Measurements from ENCODE around the gene STEAP4. TPM values are rescaled to one million over a fixed set of nuclear protein-coding genes. Genes with fewer than 3 reads are reported as not detected.

Gene STEAP4
- total RNA-seq, 1 donor from 2014 or later = not detected

DNA sequence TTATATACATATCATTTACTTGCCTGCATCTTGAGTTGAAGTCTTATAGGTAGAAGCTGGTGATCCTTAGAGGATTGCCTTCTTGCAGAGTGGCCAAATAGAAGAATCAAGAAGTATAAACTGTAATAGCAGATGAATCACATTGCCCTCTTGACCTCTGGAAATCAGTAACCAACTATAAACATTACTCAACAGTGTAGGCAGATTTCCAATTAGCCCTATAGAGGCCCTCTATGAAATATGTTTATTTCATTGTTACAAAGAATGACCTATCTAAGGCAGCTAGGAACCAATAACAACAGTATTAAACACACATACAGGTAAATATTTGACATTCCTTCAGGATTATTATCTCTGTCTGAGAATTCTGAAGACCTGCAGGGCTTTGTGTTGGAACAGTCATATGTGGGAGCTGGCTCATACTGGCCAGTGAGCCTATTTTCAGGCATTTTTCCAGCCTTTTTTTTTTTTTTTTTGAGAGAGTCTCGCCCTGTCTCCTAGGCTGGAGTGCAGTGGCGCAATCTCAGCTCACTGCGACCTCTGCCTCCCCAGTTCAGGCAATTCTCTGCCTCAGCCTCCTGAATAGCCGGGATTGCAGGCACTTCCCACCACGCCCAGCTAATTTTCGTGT is 79.7 kb downstream of the STEAP4 start:
- Mint-ChIP-seq H3K9me3 (peaks cover 4% of the 10 kb centered on the region), H3K27me3 (ENCODE audit: insufficient read depth, low read depth) (peaks cover 2% of the 10 kb centered on the region), H3K36me3 (no peaks in the 10 kb centered on the region), H3K27ac (no peak overlapping the region), H3K4me1 (no peaks in the 10 kb centered on the region), H3K4me3 (no peak overlapping the region)
- Histone ChIP-seq H3K4me2 (no peak overlapping the region), H2AFZ (replicated peaks) (no peak overlapping the region), H3K4me1 (no peaks in the 10 kb centered on the region), H3K9ac (no peak overlapping the region), H3K27me3 (no peaks in the 10 kb centered on the region), H3K79me2 (ENCODE audit: low read depth) (no peaks in the 10 kb centered on the region), H3K4me3 (no peak overlapping the region), H3K36me3 (no peaks in the 10 kb centered on the region), H4K20me1 (ENCODE audit: low read depth) (no peaks in the 10 kb centered on the region), H3K9me3 (ENCODE audit: low read depth) (no peaks in the 10 kb centered on the region), H3K27ac (no peak overlapping the region), H3F3A (ENCODE audit: low read depth) (no peaks in the 10 kb centered on the region)
- no peak for TF ChIP-seq EZH2phosphoT487 (IDR thresholded peaks at IDR 0.05)
- TF ChIP-seq, protein P1, sequence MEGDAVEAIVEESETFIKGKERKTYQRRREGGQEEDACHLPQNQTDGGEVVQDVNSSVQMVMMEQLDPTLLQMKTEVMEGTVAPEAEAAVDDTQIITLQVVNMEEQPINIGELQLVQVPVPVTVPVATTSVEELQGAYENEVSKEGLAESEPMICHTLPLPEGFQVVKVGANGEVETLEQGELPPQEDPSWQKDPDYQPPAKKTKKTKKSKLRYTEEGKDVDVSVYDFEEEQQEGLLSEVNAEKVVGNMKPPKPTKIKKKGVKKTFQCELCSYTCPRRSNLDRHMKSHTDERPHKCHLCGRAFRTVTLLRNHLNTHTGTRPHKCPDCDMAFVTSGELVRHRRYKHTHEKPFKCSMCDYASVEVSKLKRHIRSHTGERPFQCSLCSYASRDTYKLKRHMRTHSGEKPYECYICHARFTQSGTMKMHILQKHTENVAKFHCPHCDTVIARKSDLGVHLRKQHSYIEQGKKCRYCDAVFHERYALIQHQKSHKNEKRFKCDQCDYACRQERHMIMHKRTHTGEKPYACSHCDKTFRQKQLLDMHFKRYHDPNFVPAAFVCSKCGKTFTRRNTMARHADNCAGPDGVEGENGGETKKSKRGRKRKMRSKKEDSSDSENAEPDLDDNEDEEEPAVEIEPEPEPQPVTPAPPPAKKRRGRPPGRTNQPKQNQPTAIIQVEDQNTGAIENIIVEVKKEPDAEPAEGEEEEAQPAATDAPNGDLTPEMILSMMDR (IDR thresholded peaks at IDR 0.05) = no peak
- no peak for TF ChIP-seq EZH2 (IDR thresholded peaks at IDR 0.05)
- DNase-seq (ENCODE audit: low spot score) = no peak

DNA sequence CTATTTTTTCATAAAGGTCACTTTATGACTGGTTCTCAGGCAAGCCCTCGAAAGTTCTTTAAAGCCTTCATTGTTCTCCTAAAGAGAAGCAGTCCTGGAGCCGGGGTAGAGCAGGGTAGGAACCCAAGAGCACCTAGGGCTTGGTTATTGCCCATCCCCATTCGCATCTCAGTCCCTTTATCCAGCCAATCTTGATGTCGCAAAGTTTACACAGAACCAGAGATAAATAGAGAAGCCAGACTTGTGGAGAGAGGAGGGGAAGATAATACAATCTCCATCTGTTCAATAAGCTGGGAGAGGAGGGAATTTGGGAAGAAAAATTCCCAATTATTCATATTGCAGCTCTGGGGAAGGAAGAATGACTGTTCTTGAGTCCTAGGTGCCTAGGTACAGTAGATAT is 80.5 kb downstream of the STEAP4 start:
- Mint-ChIP-seq H3K27ac (no peak overlapping the region), H3K4me1 (peaks cover under 1% of the 10 kb centered on the region), H3K9me3 (peaks cover 4% of the 10 kb centered on the region), H3K4me3 (no peak overlapping the region), H3K36me3 (no peaks in the 10 kb centered on the region), H3K27me3 (ENCODE audit: insufficient read depth, low read depth) (peaks cover 2% of the 10 kb centered on the region)
- DNase-seq (ENCODE audit: low spot score) = no peak
- H3F3A ChIP-seq (ENCODE audit: low read depth) = peaks cover 2% of the 10 kb centered on the region
- no peak overlapping the region for H3K4me3 ChIP-seq
- TF ChIP-seq EZH2 (IDR thresholded peaks at IDR 0.05) = no peak
- no peak for TF ChIP-seq EZH2phosphoT487 (IDR thresholded peaks at IDR 0.05)
- TF ChIP-seq, protein P1 (IDR thresholded peaks at IDR 0.05) = no peak
- no peaks in the 10 kb centered on the region for H4K20me1 ChIP-seq (ENCODE audit: low read depth)
- H3K4me2 ChIP-seq = no peak overlapping the region
- H3K4me1 ChIP-seq = peaks cover 2% of the 10 kb centered on the region
- no peak overlapping the region for H3K27ac ChIP-seq
- H3K9me3 ChIP-seq (ENCODE audit: low read depth) = no peaks in the 10 kb centered on the region
- no peak overlapping the region for H2AFZ ChIP-seq (replicated peaks)
- no peaks in the 10 kb centered on the region for H3K79me2 ChIP-seq (ENCODE audit: low read depth)
- no peak overlapping the region for H3K9ac ChIP-seq
- H3K36me3 ChIP-seq = no peaks in the 10 kb centered on the region
- H3K27me3 ChIP-seq = no peaks in the 10 kb centered on the region

DNA sequence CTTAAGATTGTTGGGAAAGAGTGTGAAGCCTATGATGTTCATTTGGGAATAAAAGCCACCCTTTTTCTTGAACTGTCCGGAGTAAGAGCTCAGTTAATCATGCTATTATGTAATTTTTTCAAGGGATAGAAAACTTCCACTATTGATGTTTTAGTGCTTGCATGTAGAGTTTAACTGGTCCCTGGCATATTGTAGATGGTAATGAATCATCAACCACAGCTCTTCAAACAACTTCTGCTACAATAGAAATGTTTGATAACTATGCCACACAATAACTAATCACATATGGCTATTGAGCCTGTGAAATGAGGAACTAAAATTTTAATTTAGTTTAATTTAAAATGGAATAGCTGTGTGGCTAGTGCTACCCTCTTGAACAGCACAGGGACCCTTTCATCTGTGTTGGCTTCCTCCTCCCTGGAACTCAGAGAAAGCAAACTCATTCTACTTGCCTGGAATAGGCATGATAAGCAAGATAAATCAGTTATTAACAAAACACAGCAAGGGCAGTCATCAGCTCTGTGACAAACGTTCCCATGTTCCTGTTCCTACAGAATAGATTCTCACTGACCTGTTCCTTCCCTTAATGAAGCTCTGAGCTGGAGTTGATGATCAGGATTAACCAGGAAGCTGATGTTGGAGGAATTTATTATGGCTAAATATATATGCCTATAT is 82.0 kb downstream of the STEAP4 start:
- no peaks in the 10 kb centered on the region for H3K36me3 ChIP-seq
- H3F3A ChIP-seq (ENCODE audit: low read depth) = peaks cover 3% of the 10 kb centered on the region
- Mint-ChIP-seq H3K27ac (no peak overlapping the region), H3K36me3 (no peaks in the 10 kb centered on the region), H3K4me1 (peaks cover 12% of the 10 kb centered on the region), H3K9me3 (peaks cover 6% of the 10 kb centered on the region), H3K27me3 (ENCODE audit: insufficient read depth, low read depth) (no peaks in the 10 kb centered on the region), H3K4me3 (no peak overlapping the region)
- no peaks in the 10 kb centered on the region for H3K9me3 ChIP-seq (ENCODE audit: low read depth)
- no peak overlapping the region for H3K4me2 ChIP-seq
- no peak overlapping the region for H3K9ac ChIP-seq
- TF ChIP-seq EZH2phosphoT487 (IDR thresholded peaks at IDR 0.05) (no peak), EZH2 (IDR thresholded peaks at IDR 0.05) (no peak)
- TF ChIP-seq, protein P1 (IDR thresholded peaks at IDR 0.05) = no peak
- no peaks in the 10 kb centered on the region for H3K79me2 ChIP-seq (ENCODE audit: low read depth)
- H3K27ac ChIP-seq = no peak overlapping the region
- no peaks in the 10 kb centered on the region for H3K27me3 ChIP-seq
- H3K4me3 ChIP-seq = no peak overlapping the region
- DNase-seq (ENCODE audit: low spot score) = no peak
- H2AFZ ChIP-seq (replicated peaks) = no peak overlapping the region
- peaks cover 5% of the 10 kb centered on the region for H3K4me1 ChIP-seq
- no peaks in the 10 kb centered on the region for H4K20me1 ChIP-seq (ENCODE audit: low read depth)
